ENCODE data around the gene EDAR.

EDAR gene

DNA sequence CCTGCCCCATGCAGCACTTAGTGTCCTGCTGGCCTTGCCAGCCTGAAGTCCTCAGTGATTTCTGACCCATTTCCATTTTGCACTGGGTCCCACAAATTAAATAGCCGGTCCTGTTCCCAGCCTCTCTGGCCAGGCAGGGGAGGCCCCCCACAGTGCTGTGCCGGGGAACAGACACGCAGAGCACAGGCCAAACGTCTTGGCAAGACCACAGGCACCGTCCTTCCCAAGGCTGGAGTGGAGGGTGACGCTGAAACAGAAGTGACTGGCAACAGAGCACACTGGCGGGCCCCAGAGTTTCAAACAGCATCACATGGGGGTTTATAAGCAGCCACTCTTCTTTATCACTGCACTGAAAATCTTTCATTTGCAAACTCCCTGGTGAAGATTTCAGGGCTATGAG lies 52.2 kb downstream of the EDAR start:
- H3K4me3 ChIP-seq (ENCODE audit: low read depth, low read length), result no peak overlapping the region
- TF ChIP-seq, protein P1, sequence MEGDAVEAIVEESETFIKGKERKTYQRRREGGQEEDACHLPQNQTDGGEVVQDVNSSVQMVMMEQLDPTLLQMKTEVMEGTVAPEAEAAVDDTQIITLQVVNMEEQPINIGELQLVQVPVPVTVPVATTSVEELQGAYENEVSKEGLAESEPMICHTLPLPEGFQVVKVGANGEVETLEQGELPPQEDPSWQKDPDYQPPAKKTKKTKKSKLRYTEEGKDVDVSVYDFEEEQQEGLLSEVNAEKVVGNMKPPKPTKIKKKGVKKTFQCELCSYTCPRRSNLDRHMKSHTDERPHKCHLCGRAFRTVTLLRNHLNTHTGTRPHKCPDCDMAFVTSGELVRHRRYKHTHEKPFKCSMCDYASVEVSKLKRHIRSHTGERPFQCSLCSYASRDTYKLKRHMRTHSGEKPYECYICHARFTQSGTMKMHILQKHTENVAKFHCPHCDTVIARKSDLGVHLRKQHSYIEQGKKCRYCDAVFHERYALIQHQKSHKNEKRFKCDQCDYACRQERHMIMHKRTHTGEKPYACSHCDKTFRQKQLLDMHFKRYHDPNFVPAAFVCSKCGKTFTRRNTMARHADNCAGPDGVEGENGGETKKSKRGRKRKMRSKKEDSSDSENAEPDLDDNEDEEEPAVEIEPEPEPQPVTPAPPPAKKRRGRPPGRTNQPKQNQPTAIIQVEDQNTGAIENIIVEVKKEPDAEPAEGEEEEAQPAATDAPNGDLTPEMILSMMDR (conservative IDR thresholded peaks at IDR 0.05; ENCODE audit: low read depth, low read length), result no peak
- no peak for DNase-seq (ENCODE audit: low read depth)

DNA sequence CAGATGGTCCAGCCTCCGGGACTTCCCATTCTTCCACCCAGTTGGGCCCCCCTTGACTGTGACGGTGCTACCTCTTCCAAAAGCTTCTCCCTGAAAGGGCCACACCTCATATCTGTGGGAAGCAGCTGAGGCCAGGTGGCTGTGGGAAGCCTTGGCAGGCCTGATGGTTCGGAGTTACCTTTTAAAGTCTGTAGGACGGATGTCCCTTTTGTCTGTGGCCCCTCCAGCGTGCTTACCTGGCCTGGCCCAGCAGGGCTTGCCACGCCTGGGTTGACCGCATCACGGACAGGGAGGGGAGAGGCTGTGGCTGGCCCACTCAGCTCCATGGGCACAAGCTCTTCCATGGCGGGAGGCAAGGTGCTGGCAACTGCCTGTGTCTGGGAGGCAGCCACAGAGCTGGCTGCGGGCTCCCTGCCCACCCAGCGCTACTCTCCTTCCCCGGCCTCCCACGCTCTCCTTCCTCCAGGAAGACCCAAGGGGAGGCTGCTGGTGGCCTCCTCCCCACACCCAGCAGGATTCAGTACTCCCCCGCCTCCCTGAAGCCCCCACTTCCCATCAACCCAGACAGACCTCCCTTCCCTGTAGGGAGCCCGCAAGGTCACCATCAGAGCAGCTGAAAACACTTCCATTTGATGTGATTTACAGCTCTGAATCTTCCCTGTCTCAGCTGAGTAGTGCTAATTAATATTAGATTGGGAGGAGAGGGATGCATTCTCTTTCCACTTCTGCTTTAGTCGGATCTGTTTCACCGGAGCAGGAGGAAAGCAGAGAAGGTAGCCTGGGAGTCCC lies 52.8 kb downstream of the EDAR start:
- TF ChIP-seq, protein P1 (conservative IDR thresholded peaks at IDR 0.05; ENCODE audit: low read depth, low read length), result no peak
- DNase-seq (ENCODE audit: low read depth), result no peak
- no peak overlapping the region for H3K4me3 ChIP-seq (ENCODE audit: low read depth, low read length)

DNA sequence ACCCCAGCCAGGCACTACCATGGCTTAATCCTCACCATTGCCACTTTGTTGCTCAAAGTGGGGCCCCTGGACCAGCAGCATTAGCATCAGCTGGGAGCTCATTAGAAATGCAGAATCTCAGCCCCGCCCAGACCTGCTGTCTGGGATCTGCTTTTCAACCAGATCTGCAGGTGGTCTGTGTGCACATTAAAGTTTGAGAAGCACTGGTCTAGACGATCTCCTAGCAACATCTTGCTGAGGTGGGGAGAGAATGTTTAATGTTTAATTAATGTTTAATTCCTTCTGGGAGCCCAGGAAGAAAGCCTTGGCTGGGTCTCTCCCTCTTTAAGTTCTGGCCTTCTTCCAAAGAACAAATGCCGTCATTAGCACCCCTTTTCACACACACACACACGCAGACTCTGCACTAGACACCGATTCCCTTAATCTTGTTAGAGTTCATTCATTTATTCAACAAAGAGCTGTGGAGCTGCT lies 53.7 kb downstream of the EDAR start:
- no peak overlapping the region for H3K4me3 ChIP-seq (ENCODE audit: low read depth, low read length)
- TF ChIP-seq, protein P1 (conservative IDR thresholded peaks at IDR 0.05; ENCODE audit: low read depth, low read length), result no peak
- DNase-seq (ENCODE audit: low read depth), result no peak

DNA sequence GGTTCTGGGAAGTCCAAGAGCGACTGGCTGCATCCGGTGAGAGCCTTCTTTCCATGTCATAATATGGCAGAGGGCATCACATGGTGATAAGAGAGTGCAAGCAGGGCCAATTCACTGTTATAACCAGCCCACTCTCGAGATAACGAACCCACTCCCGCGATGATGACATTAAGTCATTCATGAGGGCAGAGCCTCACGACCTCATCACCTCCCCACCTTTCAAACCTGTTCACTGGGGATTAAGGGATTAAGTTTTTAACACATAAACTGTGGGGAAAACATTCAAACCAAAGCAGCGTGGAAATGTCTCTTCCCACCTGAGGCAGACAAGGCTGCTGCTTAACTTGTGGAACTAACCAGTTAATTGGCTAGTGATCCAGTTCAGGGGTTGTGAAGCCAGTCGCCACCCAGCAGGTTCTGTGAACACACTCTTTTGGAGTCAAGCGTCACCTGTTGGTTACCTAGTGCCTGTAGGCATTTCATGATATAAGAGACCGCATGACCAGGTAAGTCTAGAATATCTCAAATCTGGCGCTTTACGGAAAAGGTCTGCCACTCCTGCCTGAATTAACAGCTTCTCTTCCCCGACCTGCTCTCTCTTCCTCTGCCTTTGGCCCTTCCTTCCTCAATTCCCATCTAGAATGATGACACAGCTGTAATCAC lies 54.3 kb downstream of the EDAR start:
- H3K4me3 ChIP-seq (ENCODE audit: low read depth, low read length), result no peak overlapping the region
- TF ChIP-seq, protein P1 (conservative IDR thresholded peaks at IDR 0.05; ENCODE audit: low read depth, low read length), result no peak
- DNase-seq (ENCODE audit: low read depth), result no peak

DNA sequence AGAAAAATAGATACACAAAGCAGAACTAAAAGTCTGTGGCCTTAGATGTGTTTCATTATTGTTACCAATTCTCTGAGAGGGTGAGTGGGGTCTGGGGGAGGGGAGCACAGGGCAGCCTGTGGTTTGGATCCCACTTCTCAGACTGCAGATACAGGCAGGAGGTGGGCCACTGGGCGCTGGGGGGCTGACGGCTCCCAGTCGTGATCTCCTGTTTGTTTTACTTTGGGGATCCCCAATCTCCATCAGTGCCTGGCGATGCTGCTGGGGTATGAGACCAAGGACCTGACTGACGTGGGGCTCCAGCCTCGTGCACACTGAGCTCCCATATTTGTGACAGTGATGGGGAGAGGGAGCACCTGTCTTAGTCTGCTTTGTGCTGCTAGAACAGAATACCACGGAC lies 54.9 kb downstream of the EDAR start:
- TF ChIP-seq, protein P1 (conservative IDR thresholded peaks at IDR 0.05; ENCODE audit: low read depth, low read length), result no peak
- H3K4me3 ChIP-seq (ENCODE audit: low read depth, low read length), result no peak overlapping the region
- DNase-seq (ENCODE audit: low read depth), result no peak

DNA sequence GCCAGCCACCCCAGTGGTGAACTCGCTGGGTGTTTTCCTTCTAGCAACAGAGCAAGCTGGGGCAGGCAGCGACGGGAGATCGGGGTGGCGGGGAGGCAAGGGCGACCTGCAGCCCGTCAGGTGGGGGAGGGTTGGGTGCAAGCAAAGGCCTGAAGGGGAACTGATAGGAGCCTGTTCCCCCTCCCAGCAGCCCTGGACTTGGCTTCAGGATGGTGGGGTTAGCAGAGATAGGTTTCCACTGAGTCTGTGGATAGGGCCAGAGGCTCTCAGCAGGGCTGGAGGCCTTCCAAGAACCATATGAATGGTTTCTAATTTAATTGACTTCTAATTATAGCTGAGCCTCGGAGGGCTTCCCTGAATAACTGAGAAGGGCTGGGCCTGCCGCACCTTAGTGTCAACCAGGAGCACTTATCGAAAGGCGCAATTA lies 55.3 kb downstream of the EDAR start:
- TF ChIP-seq, protein P1 (conservative IDR thresholded peaks at IDR 0.05; ENCODE audit: low read depth, low read length), result no peak
- no peak for DNase-seq (ENCODE audit: low read depth)
- H3K4me3 ChIP-seq (ENCODE audit: low read depth, low read length), result no peak overlapping the region

Data from choroid plexus epithelial cell (primary cell).